Renal pelvis (tissue), 4 donors: ENCODE results near the gene PRPH. TPM values are rescaled to one million over a fixed set of nuclear protein-coding genes. Genes with fewer than 3 reads are reported as not detected.
A peak's percentile ranks its signal among the peaks of the same experiment; 100 is the strongest.
"Not testable (repeated sequence)": the region's sequence is repeated elsewhere in the genome, so short reads cannot be mapped to it uniquely, and the experiment has no call there.

Experiments
- DNase-seq: peaks from one replicate; pipeline ENCODE4 v3.0.0-alpha.2; 2013
- polyA plus RNA-seq, 3 donors: library from polyadenylated mRNA; unstranded; fragments of 120-200 nt; gene quantifications; one replicate each; pipeline ENCODE4 v1.2.1, GENCODE V29; 2013; ENCODE audit not compliant: insufficient read length in 3 of 3

Gene PRPH
- polyA plus RNA-seq, 3 donors, result 0.30 to 0.56 (median 0.47) TPM

- DNase-seq, result no peak
Observed at GRCh38 chr12:49332891-49333371, 38.0 kb downstream of the PRPH start.

DNA sequence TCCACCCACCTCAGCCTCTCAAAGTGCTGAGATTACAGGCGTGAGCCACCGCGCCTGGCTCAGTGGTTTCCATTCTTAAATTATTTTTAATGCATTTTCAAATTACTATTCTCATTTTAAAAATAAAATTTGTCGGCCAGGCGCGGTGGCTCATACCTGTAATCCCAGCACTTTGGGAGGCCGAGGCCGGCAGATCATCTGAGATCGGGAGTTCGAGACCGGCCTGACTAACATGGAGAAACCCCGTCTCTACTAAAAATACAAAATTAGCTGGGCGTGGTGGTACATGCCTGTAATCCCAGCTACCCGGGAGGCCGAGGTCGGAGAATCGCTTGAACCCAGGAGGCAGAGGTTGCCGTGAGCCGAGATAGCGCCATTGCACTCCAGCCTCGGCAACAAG is 38.8 kb downstream of the PRPH start:
- DNase-seq, result not testable (repeated sequence)

DNA sequence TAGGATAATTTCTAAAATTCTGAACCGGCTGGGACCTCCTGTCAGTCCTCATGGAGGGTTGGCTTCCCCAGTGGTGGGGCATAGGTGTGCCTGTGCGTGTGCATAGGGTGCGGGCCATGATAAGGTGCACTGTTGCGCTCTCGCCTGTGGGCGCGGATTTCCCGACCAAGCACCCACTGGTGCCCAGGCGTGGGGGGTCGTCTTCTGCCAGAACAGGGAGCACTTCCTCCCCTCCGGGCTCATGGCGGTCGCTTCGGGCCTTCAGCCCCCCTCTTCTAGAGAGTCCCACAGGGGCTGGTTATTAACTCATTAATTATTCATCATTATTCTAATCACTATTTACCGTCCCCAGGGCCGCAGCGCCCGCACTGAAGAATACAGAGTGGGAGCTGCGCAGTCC is 39.3 kb downstream of the PRPH start:
- DNase-seq, result no peak

DNA sequence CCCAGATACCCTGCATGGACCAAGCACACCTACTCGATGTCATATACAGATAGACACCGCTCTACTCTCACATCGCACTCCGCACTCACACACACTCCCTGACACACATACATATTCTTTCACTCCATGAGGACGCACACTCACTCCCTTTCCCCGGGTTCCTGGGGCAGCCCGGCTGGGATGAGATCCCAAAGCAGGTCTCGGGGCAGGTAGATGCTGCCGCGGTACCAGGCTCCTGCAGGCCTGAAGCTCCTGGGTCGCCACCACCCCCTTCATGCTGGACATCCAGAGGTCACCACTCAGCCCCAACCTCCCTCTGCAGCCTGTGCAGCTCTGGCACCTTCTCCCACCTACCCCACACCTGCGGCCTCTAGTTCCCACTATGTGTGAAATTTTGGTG is 39.7 kb downstream of the PRPH start:
- DNase-seq, result no peak

GRCh38 chr12:49335118-49335954 is 40.4 kb downstream of the PRPH start:
- DNase-seq, result no peak

DNA sequence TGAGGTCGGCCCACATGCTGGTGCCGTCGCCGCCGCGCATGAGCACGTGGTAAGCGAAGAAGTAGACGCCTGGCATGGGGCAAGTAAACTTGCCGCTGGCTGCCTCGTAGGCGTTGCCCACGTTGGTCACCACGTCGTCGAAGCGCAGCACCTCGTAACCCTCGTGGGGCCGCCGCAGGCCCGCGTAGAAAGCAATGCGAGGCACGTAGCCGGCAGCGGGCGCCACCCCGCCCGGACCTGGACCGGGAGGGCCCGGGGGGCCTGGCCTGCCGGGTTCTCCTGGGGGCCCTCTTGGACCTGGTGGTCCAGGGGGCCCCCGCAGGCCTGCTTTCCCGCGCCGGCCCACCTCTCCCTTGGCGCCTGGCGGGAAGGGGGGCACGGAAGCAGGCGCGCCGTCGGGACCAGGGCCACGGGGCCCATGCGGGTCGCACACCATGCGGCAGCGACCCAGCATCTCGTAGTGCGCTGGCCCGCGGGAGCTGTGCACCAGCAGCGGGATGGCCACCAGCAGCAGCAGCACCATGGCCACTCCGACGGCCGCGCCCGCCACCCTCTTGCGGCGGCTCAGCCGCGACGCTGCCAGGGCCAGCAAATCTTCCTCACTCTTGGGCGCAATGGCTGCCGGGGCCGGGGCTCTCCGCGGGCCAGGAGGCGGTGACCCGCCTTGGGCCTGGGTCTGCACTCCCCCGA is 41.2 kb downstream of the PRPH start:
- DNase-seq, result no peak

DNA sequence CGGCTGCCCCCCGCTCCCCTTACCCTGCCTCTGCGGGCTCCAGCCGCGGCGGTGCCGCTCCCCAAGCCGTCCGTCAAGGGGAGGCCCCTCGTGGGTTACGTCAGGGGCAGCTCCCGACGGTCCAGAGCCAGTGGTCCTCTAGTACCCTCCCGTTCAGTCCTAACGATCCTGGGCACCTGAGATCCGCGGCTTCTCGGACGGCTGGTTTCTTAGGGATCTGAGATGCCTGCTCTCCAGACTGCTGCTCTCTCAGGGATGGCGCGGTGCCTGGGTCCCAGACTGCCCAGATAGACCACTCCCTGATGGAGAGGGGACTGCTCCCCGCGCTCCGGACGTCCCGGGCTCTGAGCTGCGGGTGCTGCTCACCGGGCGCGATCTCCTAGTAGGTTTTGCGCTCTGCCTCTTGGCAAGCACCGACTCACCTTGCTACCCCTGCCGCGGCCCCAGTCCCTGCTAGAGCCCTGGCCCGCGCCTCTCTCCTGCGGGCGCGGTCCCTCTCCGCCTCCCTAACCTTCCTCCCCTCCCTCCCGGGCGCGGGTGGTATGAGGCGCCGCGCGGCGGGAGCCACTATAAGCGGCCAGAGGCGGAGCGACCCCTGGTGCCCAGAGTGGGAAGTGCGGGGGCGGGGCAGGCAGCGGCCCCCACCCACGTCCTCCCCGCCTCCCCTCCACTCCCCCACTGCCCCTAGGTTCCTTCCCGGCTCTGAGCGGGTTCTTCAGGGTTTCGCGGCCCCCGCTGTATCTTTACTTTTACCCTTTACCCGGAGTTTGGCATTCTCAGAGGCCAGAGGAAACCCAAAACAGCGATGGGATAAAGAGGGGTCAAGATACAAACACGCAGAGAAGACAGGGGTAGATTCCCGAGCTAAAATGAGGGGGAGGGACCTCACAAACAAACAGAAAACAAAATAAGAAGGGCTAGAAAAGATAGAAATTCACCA is 42.0 kb downstream of the PRPH start, which contains the start of gene C1QL4:
Gene C1QL4, minus strand, starts transcription at position 544 of the 940 bp plus-strand sequence. CDS start 711 bp downstream, outside the sequence.
- no peak for DNase-seq

GRCh38 chr12:49338830-49339463 is 44.0 kb downstream of the PRPH start:
- DNase-seq, result no peak

DNA sequence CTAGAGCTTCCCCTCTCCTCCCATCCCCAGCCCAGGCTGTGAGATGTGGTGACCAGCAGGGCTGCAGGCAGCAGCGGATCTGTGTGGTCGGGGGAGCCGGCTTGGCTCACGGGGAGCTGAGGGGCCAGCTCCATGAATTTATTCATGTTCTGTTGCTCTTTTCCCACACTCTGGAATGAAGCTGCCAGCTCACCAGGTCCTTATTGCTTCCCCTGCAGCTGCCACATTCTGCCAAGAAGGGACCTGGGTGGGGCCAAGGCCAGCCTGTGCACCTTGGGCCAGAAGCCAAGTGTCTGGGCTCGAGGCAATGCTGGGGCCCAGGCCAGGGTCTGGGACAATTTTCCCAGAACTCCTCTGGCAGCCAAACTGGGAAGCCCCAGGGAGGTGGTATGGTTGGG is 44.5 kb downstream of the PRPH start:
- no peak for DNase-seq

DNA sequence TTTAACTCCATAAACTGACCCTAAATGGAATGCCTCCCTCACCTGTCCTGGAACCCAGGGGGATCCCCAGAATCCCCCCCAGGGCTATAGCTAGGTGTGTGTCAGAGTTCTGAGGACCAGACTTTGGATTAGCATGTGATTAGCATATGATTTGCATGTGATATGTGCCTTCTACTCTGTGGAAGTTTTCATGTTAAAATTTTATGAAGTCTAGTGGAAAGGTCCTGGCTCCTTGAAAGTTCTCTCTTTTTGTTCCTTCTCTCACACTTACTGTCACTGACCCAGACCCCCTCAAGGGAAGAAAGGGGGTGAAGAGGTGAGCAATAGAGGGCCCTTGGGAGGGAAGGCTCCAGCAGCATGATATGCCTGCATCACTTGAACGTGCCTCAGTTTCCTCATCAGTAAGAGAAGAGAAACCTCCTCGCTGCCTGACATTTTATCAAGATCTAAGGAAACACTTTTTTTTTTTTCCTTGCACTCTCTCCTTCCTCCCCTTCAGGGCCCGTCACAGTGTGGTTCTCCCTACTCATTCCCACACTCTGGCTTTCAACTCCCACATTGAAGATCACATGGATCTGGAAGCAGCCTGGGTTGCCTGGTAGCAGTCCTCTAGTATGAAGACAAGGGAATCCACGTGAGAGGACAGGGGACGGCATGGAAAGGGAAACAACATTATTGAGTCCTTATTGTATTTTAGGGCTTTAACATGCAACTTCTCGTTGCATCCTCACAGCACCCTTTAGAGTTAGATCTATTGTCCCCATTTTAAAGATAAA is 45.3 kb downstream of the PRPH start:
- no peak for DNase-seq

DNA sequence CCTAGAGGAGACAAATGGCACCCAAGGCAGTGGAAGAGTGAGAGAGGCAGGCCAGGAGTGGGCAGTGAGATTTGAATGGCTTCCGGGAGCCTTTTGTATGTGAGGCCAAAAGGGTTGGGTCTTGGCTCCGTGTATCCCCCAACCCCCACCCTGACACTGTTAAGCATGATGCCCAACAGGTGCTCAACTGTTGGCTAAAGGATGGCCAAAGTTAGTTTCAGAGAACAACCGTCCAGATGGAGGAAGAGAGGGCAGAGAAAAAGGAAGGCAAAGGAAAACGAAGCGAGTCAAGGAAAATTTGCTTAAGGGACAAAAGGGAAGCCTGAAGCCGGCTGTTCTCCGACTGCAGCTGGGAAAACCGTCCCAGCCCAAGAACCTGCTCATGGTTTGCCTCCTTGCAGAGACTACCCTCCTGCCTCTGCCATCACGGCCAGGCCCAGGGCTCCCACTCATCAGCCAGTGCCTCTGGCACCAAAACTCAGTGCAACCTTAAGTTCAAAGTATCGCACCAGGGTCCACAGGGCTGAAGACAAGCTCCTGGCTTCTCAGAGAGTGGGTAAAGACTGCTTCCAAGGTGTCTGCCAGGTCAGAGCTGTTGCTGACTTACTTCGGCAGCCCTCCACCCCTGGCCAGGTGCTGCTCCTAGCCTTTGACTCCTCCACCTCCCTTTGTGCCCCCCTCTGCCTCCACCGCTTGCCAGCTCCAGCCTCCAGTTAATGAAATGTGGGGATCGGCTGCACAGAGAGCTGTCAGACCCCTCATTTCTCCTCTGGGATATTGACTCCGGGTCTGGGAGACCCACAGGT is 46.2 kb downstream of the PRPH start:
- no peak for DNase-seq

- no peak for DNase-seq
Observed at GRCh38 chr12:49341777-49342065, 46.8 kb downstream of the PRPH start.

GRCh38 chr12:49342066-49342913 is 47.3 kb downstream of the PRPH start:
- DNase-seq, result peak; percentile 91

GRCh38 chr12:49342914-49343731 is 48.2 kb downstream of the PRPH start:
- DNase-seq, result peak; percentile 69

DNA sequence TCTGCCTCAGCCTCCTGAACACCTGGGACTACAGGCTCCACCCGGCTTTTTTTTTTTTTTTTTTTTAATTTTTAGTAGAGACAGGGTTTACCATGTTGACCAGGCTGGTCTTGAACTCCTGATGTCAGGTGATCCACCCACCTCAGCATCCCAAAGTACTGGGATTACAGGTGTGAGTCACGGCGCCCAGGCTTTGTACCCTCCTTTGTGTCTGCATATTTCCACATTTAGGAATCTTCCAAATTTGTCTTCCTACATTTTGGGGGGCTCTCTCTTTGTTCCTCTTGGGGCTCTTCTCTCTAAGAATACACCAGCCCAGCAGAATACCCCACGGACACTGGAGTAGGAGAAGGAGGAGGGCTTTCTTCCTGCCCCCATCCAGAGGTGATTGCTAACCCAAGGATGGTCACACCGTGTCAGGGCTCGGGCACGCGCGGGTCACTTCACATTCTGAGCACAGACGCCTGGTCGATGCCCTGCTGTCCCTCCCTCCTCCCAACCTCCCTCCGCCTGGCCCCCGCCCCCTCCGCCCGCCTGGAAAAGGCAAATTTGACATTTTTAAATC is 49.6 kb downstream of the PRPH start:
- no peak for DNase-seq

- DNase-seq, result peak; percentile 87
Observed at GRCh38 chr12:49345051-49345824, 50.3 kb downstream of the PRPH start.
